A673 (cell line): ENCODE data around the gene KNDC1. TPM values are rescaled to one million over a fixed set of nuclear protein-coding genes. Genes with fewer than 3 reads are reported as not detected.

Experiments used
- BruUV-seq: library from RNA; stranded (reverse); fragments of 400-500 nt; replicated peaks from 2 replicates; lab custom pipeline; 2021; lab: Mats Ljungman, UMichigan
- CTCF ChIA-PET: fragments of 300-600 bp; sonication (Branson Sonifier 250); formaldehyde crosslinking; loops from one replicate; lab custom pipeline; 2022; ENCODE audit warnings: antibody characterized with exemption; lab: Charles Lee
- POLR2A ChIA-PET: fragments of 300-600 bp; sonication (Branson Sonifier 250); formaldehyde crosslinking; loops from one replicate; lab custom pipeline; 2022; ENCODE audit warnings: antibody characterized with exemption; ENCODE audit not compliant: low non-redundant PET; lab: Charles Lee
- DNase-seq: peaks from one replicate; pipeline ENCODE4 v3.0.0-alpha.2; 2015; ENCODE audit warnings: low spot score
- H3K27ac ChIP-seq: fragments of 200-600 bp; sonication (generic); 2 replicates; pipeline ENCODE4 v1.5.1; 2016; ENCODE audit warnings: mixed run types, low read depth, mild to moderate bottlenecking, mixed read lengths, antibody characterized with exemption, low read length; ENCODE audit not compliant: poor library complexity, severe bottlenecking
- H3K27me3 ChIP-seq: fragments of 200-600 bp; sonication (generic); replicated peaks from 2 replicates; pipeline ENCODE4 v1.6.1; 2017; ENCODE audit warnings: mixed run types, low read depth, mild to moderate bottlenecking, mixed read lengths, antibody characterized with exemption, low read length; ENCODE audit not compliant: insufficient read depth, poor library complexity
- H3K36me3 ChIP-seq: fragments of 200-600 bp; sonication (generic); 2 replicates; pipeline ENCODE4 v1.6.1; 2016; ENCODE audit warnings: mixed run types, mild to moderate bottlenecking, mixed read lengths, antibody characterized with exemption, low read length; ENCODE audit not compliant: insufficient read depth, poor library complexity, severe bottlenecking
- H3K4me1 ChIP-seq: fragments of 200-600 bp; sonication (generic); 2 replicates; pipeline ENCODE4 v1.6.1; 2017; ENCODE audit warnings: mixed run types, mild to moderate bottlenecking, mixed read lengths, antibody characterized with exemption, low read length; ENCODE audit not compliant: insufficient read depth, poor library complexity, severe bottlenecking
- H3K4me3 ChIP-seq: fragments of 200-600 bp; sonication (generic); 2 replicates; pipeline ENCODE4 v1.5.1; 2016; ENCODE audit warnings: low read depth, mixed run types, mild to moderate bottlenecking, mixed read lengths, low read length; ENCODE audit not compliant: poor library complexity, severe bottlenecking
- H3K9me3 ChIP-seq: fragments of 200-600 bp; sonication (generic); 2 replicates; pipeline ENCODE4 v1.6.1; 2016; ENCODE audit warnings: mixed run types, low read depth, mild to moderate bottlenecking, mixed read lengths, antibody characterized with exemption, low read length; ENCODE audit not compliant: poor library complexity, severe bottlenecking
- EZH2 ChIP-seq: fragments of 200-600 bp; sonication (generic); IDR thresholded peaks from 2 replicates; pipeline ENCODE4 v1.6.1; 2017; ENCODE audit warnings: borderline replicate concordance, low read depth, mild to moderate bottlenecking, mixed read lengths, antibody characterized with exemption, low read length; ENCODE audit not compliant: poor library complexity, severe bottlenecking
- intact Hi-C: fragments of 100-400 bp; cut with micrococcal nuclease; formaldehyde crosslinking; loops from one replicate; pipeline ENCODE4 v1.10.0; 2022; ENCODE audit not compliant: unreplicated experiment
- total RNA-seq: library from RNA; stranded (reverse); gene quantifications from 2 replicates; pipeline ENCODE4 v1.2.3, GENCODE V29; 2021
- TF ChIP-seq, protein P1 (sequence below): fragments of 300-800, 200-600 bp; sonication (generic); conservative IDR thresholded peaks from 2 replicates; pipeline ENCODE4 v1.5.1; 2017; ENCODE audit warnings: low read depth, mild to moderate bottlenecking, antibody characterized with exemption, low read length, moderate library complexity, mixed read lengths

KNDC1 gene
- total RNA-seq, 1 experiment from 2014 or later, result not detected

GRCh38 chr10:133211959-133212852 lies 52.2 kb downstream of the KNDC1 start:
- no peak overlapping the region for H3K27ac ChIP-seq
- no peaks in the 10 kb centered on the region for H3K36me3 ChIP-seq
- no peak overlapping the region for H3K4me3 ChIP-seq
- no peaks in the 10 kb centered on the region for H3K4me1 ChIP-seq
- TF ChIP-seq, protein P1, sequence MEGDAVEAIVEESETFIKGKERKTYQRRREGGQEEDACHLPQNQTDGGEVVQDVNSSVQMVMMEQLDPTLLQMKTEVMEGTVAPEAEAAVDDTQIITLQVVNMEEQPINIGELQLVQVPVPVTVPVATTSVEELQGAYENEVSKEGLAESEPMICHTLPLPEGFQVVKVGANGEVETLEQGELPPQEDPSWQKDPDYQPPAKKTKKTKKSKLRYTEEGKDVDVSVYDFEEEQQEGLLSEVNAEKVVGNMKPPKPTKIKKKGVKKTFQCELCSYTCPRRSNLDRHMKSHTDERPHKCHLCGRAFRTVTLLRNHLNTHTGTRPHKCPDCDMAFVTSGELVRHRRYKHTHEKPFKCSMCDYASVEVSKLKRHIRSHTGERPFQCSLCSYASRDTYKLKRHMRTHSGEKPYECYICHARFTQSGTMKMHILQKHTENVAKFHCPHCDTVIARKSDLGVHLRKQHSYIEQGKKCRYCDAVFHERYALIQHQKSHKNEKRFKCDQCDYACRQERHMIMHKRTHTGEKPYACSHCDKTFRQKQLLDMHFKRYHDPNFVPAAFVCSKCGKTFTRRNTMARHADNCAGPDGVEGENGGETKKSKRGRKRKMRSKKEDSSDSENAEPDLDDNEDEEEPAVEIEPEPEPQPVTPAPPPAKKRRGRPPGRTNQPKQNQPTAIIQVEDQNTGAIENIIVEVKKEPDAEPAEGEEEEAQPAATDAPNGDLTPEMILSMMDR, result no peak
- TF ChIP-seq EZH2, result no peak
- POLR2A ChIA-PET, result no interaction called here
- CTCF ChIA-PET, result interaction anchor here (0.7 kb wide), 1 partner anchor 45 kb away, joined by 3 read pairs; no protein-coding TSS in a partner anchor
- H3K9me3 ChIP-seq, result no peaks in the 10 kb centered on the region
- intact Hi-C loops, result no loop called here
- BruUV-seq, result no TSS peak
- DNase-seq, result no peak
- peaks cover 26% of the 10 kb centered on the region for H3K27me3 ChIP-seq

- Histone ChIP-seq H3K4me1 (no peaks in the 10 kb centered on the region), H3K4me3 (no peak overlapping the region), H3K36me3 (no peaks in the 10 kb centered on the region), H3K27me3 (peaks cover 28% of the 10 kb centered on the region), H3K27ac (no peak overlapping the region), H3K9me3 (no peaks in the 10 kb centered on the region)
- no TSS peak for BruUV-seq
- no peak for DNase-seq
- ChIA-PET POLR2A (no interaction called here), CTCF (interaction anchor here (0.7 kb wide), 1 partner anchor 45 kb away, joined by 3 read pairs; no protein-coding TSS in a partner anchor)
- TF ChIP-seq EZH2, result no peak
- TF ChIP-seq, protein P1, result no peak
- intact Hi-C loops, result no loop called here
These were observed 53.0 kb downstream of the KNDC1 start for GRCh38 chr10:133212853-133213494.

- BruUV-seq, result no TSS peak
- DNase-seq, result no peak
- intact Hi-C loops, result no loop called here
These were observed 53.8 kb downstream of the KNDC1 start for GRCh38 chr10:133213641-133214467.

More at GRCh38 chr10:133213641-133214467, 53.8 kb downstream of the KNDC1 start:
- Histone ChIP-seq H3K27me3 (peaks cover 36% of the 10 kb centered on the region), H3K36me3 (no peaks in the 10 kb centered on the region), H3K4me1 (no peaks in the 10 kb centered on the region), H3K4me3 (no peak overlapping the region), H3K27ac (no peak overlapping the region), H3K9me3 (no peaks in the 10 kb centered on the region)
- CTCF ChIA-PET, result no interaction called here
- POLR2A ChIA-PET, result no interaction called here
- no peak for TF ChIP-seq EZH2
- TF ChIP-seq, protein P1, result no peak
